Activated T-cell treated with anti-CD3 and anti-CD28 coated beads for 1 hour (primary cell): Measurements from ENCODE around the gene TM9SF3.

Experiments used
- DNase-seq: peaks from one replicate; pipeline ENCODE4 v3.0.0-alpha.2; 2020; ENCODE audit warnings: low read depth

TM9SF3 gene

GRCh38 chr10:96509017-96509641 is 77.7 kb downstream of the TM9SF3 start:
- DNase-seq = no peak

- no peak for DNase-seq
Measured at GRCh38 chr10:96507044-96507443, 79.8 kb downstream of the TM9SF3 start.

- DNase-seq = no peak
Measured at GRCh38 chr10:96505150-96506136, 81.4 kb downstream of the TM9SF3 start.

GRCh38 chr10:96502561-96503282 is 84.1 kb downstream of the TM9SF3 start:
- no peak for DNase-seq

GRCh38 chr10:96501985-96502384 is 84.8 kb downstream of the TM9SF3 start:
- no peak for DNase-seq

- DNase-seq = no peak
Measured at GRCh38 chr10:96500519-96500918, 86.3 kb downstream of the TM9SF3 start.

- no peak for DNase-seq
Measured at GRCh38 chr10:96500050-96500449, 86.8 kb downstream of the TM9SF3 start.

GRCh38 chr10:96497391-96497790 is 89.4 kb downstream of the TM9SF3 start:
- DNase-seq = no peak

- no peak for DNase-seq
Measured at GRCh38 chr10:96496281-96496925, 90.4 kb downstream of the TM9SF3 start.

GRCh38 chr10:96495544-96495943 is 91.3 kb downstream of the TM9SF3 start:
- DNase-seq = no peak

- DNase-seq = no peak
Measured at GRCh38 chr10:96494694-96495093, 92.1 kb downstream of the TM9SF3 start.

GRCh38 chr10:96493871-96494525 is 92.8 kb downstream of the TM9SF3 start:
- no peak for DNase-seq

- no peak for DNase-seq
Measured at GRCh38 chr10:96493254-96493653, 93.6 kb downstream of the TM9SF3 start.

GRCh38 chr10:96491303-96491702 is 95.5 kb downstream of the TM9SF3 start:
- no peak for DNase-seq

GRCh38 chr10:96488161-96488935 is 98.5 kb downstream of the TM9SF3 start:
- no peak for DNase-seq

- no peak for DNase-seq
Measured at GRCh38 chr10:96482815-96483588, 103.8 kb downstream of the TM9SF3 start.

- DNase-seq = no peak
Measured at GRCh38 chr10:96478355-96478754, 108.5 kb downstream of the TM9SF3 start.

GRCh38 chr10:96473866-96474265 is 112.9 kb downstream of the TM9SF3 start:
- no peak for DNase-seq

GRCh38 chr10:96470116-96470743 is 116.6 kb downstream of the TM9SF3 start:
- DNase-seq = peak; percentile 6
